ENCODE results near the gene LPP. TPM values are rescaled to one million over a fixed set of nuclear protein-coding genes. Genes with fewer than 3 reads are reported as not detected.
"Not testable (repeated sequence)": the region's sequence is repeated elsewhere in the genome, so short reads cannot be mapped to it uniquely, and the experiment has no call there.

The LPP gene
- total RNA-seq, 5 donors from 2014 or later (not counting 1 experiment from before 2014, with no cell fraction given) = 23.8 to 82.6 (median 39.3) TPM

GRCh38 chr3:188605231-188605630 is 451.3 kb downstream of the LPP start:
- ATAC-seq (replicated peaks in 1 of 4) (no peak), DNase-seq (no peak)
- CTCF ChIA-PET = no interaction called here
- POLR2A ChIA-PET = no interaction called here
- H3K36me3 Mint-ChIP-seq = peaks cover 28% of the 10 kb centered on the region
- no peaks in the 10 kb centered on the region for H3K4me1 Mint-ChIP-seq
- H3K27me3 Mint-ChIP-seq = no peaks in the 10 kb centered on the region
- H3K27ac Mint-ChIP-seq = no peak overlapping the region
- peaks cover 9 to 12% of the 10 kb centered on the region in 2 donors for H3K36me3 ChIP-seq (ENCODE audit: control insufficient read depth in 2 of 2, extremely low read depth in 1 of 2, insufficient read depth in 1 of 2, low read length in 1 of 2)
- H3K9me3 Mint-ChIP-seq = peaks cover 8 to 12% (median 11%) of the 10 kb centered on the region in 3 donors
- H3K9me3 ChIP-seq = no peaks in the 10 kb centered on the region
- no peak overlapping the region for H3K27ac ChIP-seq (ENCODE audit: low read length)
- H3K27me3 ChIP-seq (replicated peaks in 1 of 2; ENCODE audit: control insufficient read depth in 2 of 2, extremely low read depth in 1 of 2, insufficient read depth in 2 of 2, low read length in 1 of 2) = no peaks in the 10 kb centered on the region
- H3K4me3 ChIP-seq (ENCODE audit: control insufficient read depth in 1 of 2, extremely low read depth in 1 of 2, low read length in 1 of 2) = no peak overlapping the region
- no peaks in the 10 kb centered on the region for H3K4me1 ChIP-seq (ENCODE audit: control insufficient read depth in 1 of 2, extremely low read depth in 1 of 2, insufficient read depth in 2 of 2, low read length in 2 of 2)
- no peak overlapping the region for H3K4me3 Mint-ChIP-seq

GRCh38 chr3:188605905-188606304 is 451.9 kb downstream of the LPP start:
- peaks cover 9 to 12% of the 10 kb centered on the region in 2 donors for H3K36me3 ChIP-seq (ENCODE audit: control insufficient read depth in 2 of 2, extremely low read depth in 1 of 2, insufficient read depth in 1 of 2, low read length in 1 of 2)
- H3K27me3 ChIP-seq (replicated peaks in 1 of 2; ENCODE audit: control insufficient read depth in 2 of 2, extremely low read depth in 1 of 2, insufficient read depth in 2 of 2, low read length in 1 of 2) = no peaks in the 10 kb centered on the region
- Mint-ChIP-seq H3K9me3 (peaks cover 8 to 12% (median 11%) of the 10 kb centered on the region in 3 donors), H3K4me3 (no peak overlapping the region), H3K36me3 (peaks cover 34% of the 10 kb centered on the region), H3K27me3 (no peaks in the 10 kb centered on the region), H3K27ac (no peak overlapping the region), H3K4me1 (no peaks in the 10 kb centered on the region)
- no peaks in the 10 kb centered on the region for H3K4me1 ChIP-seq (ENCODE audit: control insufficient read depth in 1 of 2, extremely low read depth in 1 of 2, insufficient read depth in 2 of 2, low read length in 2 of 2)
- ChIA-PET CTCF (no interaction called here), POLR2A (no interaction called here)
- 100% methylated on average over 2 of the region's 5 CpGs for WGBS (ENCODE audit: insufficient coverage)
- DNase-seq = no peak
- no peak overlapping the region for H3K27ac ChIP-seq (ENCODE audit: low read length)
- no peak overlapping the region for H3K4me3 ChIP-seq (ENCODE audit: control insufficient read depth in 1 of 2, extremely low read depth in 1 of 2, low read length in 1 of 2)
- no peaks in the 10 kb centered on the region for H3K9me3 ChIP-seq
- ATAC-seq (replicated peaks in 1 of 4) = no peak

DNA sequence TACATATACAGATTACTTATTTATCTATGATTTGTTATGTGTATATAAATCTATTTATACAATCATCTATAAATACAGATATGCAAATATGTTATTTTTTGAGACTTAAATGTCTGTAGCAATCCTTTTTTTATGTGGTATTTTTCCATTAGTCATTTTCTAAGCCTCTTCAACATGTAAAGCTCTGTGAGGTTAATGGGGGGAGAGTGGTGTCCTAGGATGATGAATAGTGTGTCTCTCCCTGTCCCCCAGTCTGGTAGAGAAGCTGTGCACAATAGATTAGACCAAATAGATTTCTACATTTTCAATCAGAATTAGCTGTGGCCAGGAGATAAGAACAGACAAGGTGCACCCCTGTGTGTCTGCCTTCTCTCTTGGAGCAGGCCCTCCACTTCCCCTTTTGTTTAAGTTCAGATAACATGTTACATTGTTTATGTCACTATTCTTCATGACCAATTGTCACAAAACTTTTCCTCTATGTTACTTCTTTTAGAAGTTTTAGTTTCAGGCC is 453.9 kb downstream of the LPP start:
- no peak overlapping the region for H3K27ac ChIP-seq (ENCODE audit: low read length)
- no peak overlapping the region for H3K4me3 ChIP-seq (ENCODE audit: control insufficient read depth in 1 of 2, extremely low read depth in 1 of 2, low read length in 1 of 2)
- Mint-ChIP-seq H3K36me3 (peaks cover 46% of the 10 kb centered on the region), H3K4me3 (no peak overlapping the region), H3K27me3 (no peaks in the 10 kb centered on the region), H3K4me1 (no peaks in the 10 kb centered on the region), H3K9me3 (peaks cover 8 to 12% (median 11%) of the 10 kb centered on the region in 3 donors), H3K27ac (no peak overlapping the region)
- POLR2A ChIA-PET = no interaction called here
- no peak for DNase-seq
- no peaks in the 10 kb centered on the region for H3K4me1 ChIP-seq (ENCODE audit: control insufficient read depth in 1 of 2, extremely low read depth in 1 of 2, insufficient read depth in 2 of 2, low read length in 2 of 2)
- CTCF ChIA-PET = no interaction called here
- H3K36me3 ChIP-seq (ENCODE audit: control insufficient read depth in 2 of 2, extremely low read depth in 1 of 2, insufficient read depth in 1 of 2, low read length in 1 of 2) = peaks cover 9 to 12% of the 10 kb centered on the region in 2 donors
- no peaks in the 10 kb centered on the region for H3K27me3 ChIP-seq (replicated peaks in 1 of 2; ENCODE audit: control insufficient read depth in 2 of 2, extremely low read depth in 1 of 2, insufficient read depth in 2 of 2, low read length in 1 of 2)
- H3K9me3 ChIP-seq = no peaks in the 10 kb centered on the region
- no peak for ATAC-seq (replicated peaks in 1 of 4)

- H3K9me3 Mint-ChIP-seq = peaks cover 8 to 12% (median 11%) of the 10 kb centered on the region in 3 donors
- WGBS (ENCODE audit: insufficient coverage) = no CpG with 5 or more reads among the region's 3 CpGs
- ATAC-seq (replicated peaks in 1 of 4) (no peak), DNase-seq (no peak)
- Histone ChIP-seq H3K9me3 (no peaks in the 10 kb centered on the region), H3K4me1 (ENCODE audit: control insufficient read depth in 1 of 2, extremely low read depth in 1 of 2, insufficient read depth in 2 of 2, low read length in 2 of 2) (no peaks in the 10 kb centered on the region), H3K4me3 (ENCODE audit: control insufficient read depth in 1 of 2, extremely low read depth in 1 of 2, low read length in 1 of 2) (no peak overlapping the region), H3K27me3 (replicated peaks in 1 of 2; ENCODE audit: control insufficient read depth in 2 of 2, extremely low read depth in 1 of 2, insufficient read depth in 2 of 2, low read length in 1 of 2) (no peaks in the 10 kb centered on the region), H3K36me3 (ENCODE audit: control insufficient read depth in 2 of 2, extremely low read depth in 1 of 2, insufficient read depth in 1 of 2, low read length in 1 of 2) (peaks cover 9 to 12% of the 10 kb centered on the region in 2 donors), H3K27ac (ENCODE audit: low read length) (no peak overlapping the region)
- no peak overlapping the region for H3K27ac Mint-ChIP-seq
- no peaks in the 10 kb centered on the region for H3K4me1 Mint-ChIP-seq
- no peak overlapping the region for H3K4me3 Mint-ChIP-seq
- CTCF ChIA-PET = no interaction called here
- POLR2A ChIA-PET = no interaction called here
- H3K27me3 Mint-ChIP-seq = no peaks in the 10 kb centered on the region
- peaks cover 46% of the 10 kb centered on the region for H3K36me3 Mint-ChIP-seq
These were observed 454.4 kb downstream of the LPP start for GRCh38 chr3:188608401-188608800.

DNA sequence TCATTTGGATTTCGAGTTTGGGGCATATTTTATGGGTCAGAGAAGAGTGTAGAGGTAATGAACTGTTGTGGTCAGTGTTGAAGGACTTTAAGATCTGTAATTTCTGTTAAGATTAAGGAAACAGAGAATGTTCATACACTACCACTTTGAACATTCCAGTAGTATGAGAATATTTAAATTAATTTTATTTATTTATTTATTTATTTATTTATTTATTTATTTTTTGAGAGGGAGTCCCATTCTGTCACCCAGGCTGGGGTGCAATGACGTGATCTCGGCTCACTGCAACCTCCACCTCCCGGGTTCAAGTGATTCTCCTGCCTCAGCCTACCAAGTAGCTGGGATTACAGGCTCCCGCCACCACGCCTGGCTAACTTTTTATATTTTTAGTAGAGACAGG is 459.8 kb downstream of the LPP start:
- H3K4me3 ChIP-seq (ENCODE audit: control insufficient read depth in 1 of 2, extremely low read depth in 1 of 2, low read length in 1 of 2); CTCF ChIA-PET; H3K4me1 ChIP-seq (ENCODE audit: control insufficient read depth in 1 of 2, extremely low read depth in 1 of 2, insufficient read depth in 2 of 2, low read length in 2 of 2); H3K4me3 Mint-ChIP-seq; H3K9me3 ChIP-seq; DNase-seq; POLR2A ChIA-PET; H3K9me3 Mint-ChIP-seq; H3K27me3 ChIP-seq (replicated peaks in 1 of 2; ENCODE audit: control insufficient read depth in 2 of 2, extremely low read depth in 1 of 2, insufficient read depth in 2 of 2, low read length in 1 of 2); H3K27ac Mint-ChIP-seq; H3K27me3 Mint-ChIP-seq; ATAC-seq (replicated peaks in 1 of 4); H3K27ac ChIP-seq (ENCODE audit: low read length); H3K4me1 Mint-ChIP-seq: not testable (repeated sequence)
- no CpG with 5 or more reads among the region's 6 CpGs for WGBS (ENCODE audit: insufficient coverage)
- peaks cover 42% of the 10 kb centered on the region for H3K36me3 Mint-ChIP-seq
- H3K36me3 ChIP-seq (ENCODE audit: control insufficient read depth in 2 of 2, extremely low read depth in 1 of 2, insufficient read depth in 1 of 2, low read length in 1 of 2) = peaks cover 9 to 12% of the 10 kb centered on the region in 2 donors

- Mint-ChIP-seq H3K4me3 (no peak overlapping the region), H3K4me1 (peaks cover 0 to 5% (median 0%) of the 10 kb centered on the region in 3 donors), H3K36me3 (peaks cover 20% of the 10 kb centered on the region), H3K9me3 (no peaks in the 10 kb centered on the region), H3K27me3 (no peaks in the 10 kb centered on the region), H3K27ac (no peak overlapping the region)
- Histone ChIP-seq H3K4me1 (ENCODE audit: control insufficient read depth in 1 of 2, extremely low read depth in 1 of 2, insufficient read depth in 2 of 2, low read length in 2 of 2) (no peaks in the 10 kb centered on the region), H3K4me3 (ENCODE audit: control insufficient read depth in 1 of 2, extremely low read depth in 1 of 2, low read length in 1 of 2) (no peak overlapping the region), H3K27me3 (replicated peaks in 1 of 2; ENCODE audit: control insufficient read depth in 2 of 2, extremely low read depth in 1 of 2, insufficient read depth in 2 of 2, low read length in 1 of 2) (no peaks in the 10 kb centered on the region), H3K27ac (ENCODE audit: low read length) (no peak overlapping the region), H3K9me3 (no peaks in the 10 kb centered on the region), H3K36me3 (ENCODE audit: control insufficient read depth in 2 of 2, extremely low read depth in 1 of 2, insufficient read depth in 1 of 2, low read length in 1 of 2) (no peaks in the 10 kb centered on the region)
- ATAC-seq (replicated peaks in 1 of 4) (no peak), DNase-seq (no peak)
- ChIA-PET CTCF (no interaction called here), POLR2A (no interaction called here)
- no CpG with 5 or more reads among the region's 2 CpGs for WGBS (ENCODE audit: insufficient coverage)
These were observed 463.3 kb downstream of the LPP start for GRCh38 chr3:188617270-188617669.

Data from T-cell (primary cell).